Astrocyte (in vitro differentiated cells and primary cell): ENCODE results near the gene NPR1. TPM values are rescaled to one million over a fixed set of nuclear protein-coding genes. Genes with fewer than 3 reads are reported as not detected.
A peak's percentile ranks its signal among the peaks of the same experiment; 100 is the strongest.

Experiments
- DNase-seq: peaks from one replicate; pipeline ENCODE4 v3.0.0-alpha.2; 2010; ENCODE audit warnings: low read depth
- FAIRE-seq: peaks from 2 replicates; lab custom pipeline; 2011; peaks lifted over from hg19 to GRCh38; lab: Jason Lieb, UNC
- H2AFZ ChIP-seq: 2 replicates; pipeline ENCODE4 v1.6.0; 2012; ENCODE audit warnings: low read depth, low read length, inconsistent platforms
- H3K27ac ChIP-seq: 2 replicates; pipeline ENCODE4 v1.5.1; 2011; ENCODE audit warnings: low read depth, low read length, inconsistent platforms
- H3K27me3 ChIP-seq: 2 replicates; pipeline ENCODE4 v1.6.0; 2011; ENCODE audit warnings: low read length, inconsistent platforms; ENCODE audit not compliant: insufficient read depth
- H3K36me3 ChIP-seq: 2 replicates; pipeline ENCODE4 v1.5.1; 2011; ENCODE audit warnings: low read length, inconsistent platforms; ENCODE audit not compliant: insufficient read depth
- H3K4me1 ChIP-seq: 2 replicates; pipeline ENCODE4 v1.5.1; 2011; ENCODE audit warnings: low read length, inconsistent platforms; ENCODE audit not compliant: insufficient read depth
- H3K4me2 ChIP-seq: 2 replicates; pipeline ENCODE4 v1.6.0; 2012; ENCODE audit warnings: low read length, inconsistent platforms
- H3K4me3 ChIP-seq: 2 replicates; pipeline ENCODE4 v1.5.1; 2011; ENCODE audit warnings: low read depth, mild to moderate bottlenecking, low read length, inconsistent platforms; ENCODE audit not compliant: insufficient read depth
- H3K79me2 ChIP-seq: 2 replicates; pipeline ENCODE4 v1.6.0; 2012; ENCODE audit warnings: mild to moderate bottlenecking, low read length, inconsistent platforms; ENCODE audit not compliant: insufficient read depth
- H3K9ac ChIP-seq: 2 replicates; pipeline ENCODE4 v1.6.0; 2012; ENCODE audit warnings: mild to moderate bottlenecking, low read length, inconsistent platforms
- H3K9me3 ChIP-seq: 2 replicates; pipeline ENCODE4 v1.5.1; 2012; ENCODE audit warnings: low read depth, mild to moderate bottlenecking, low read length, inconsistent platforms; ENCODE audit not compliant: insufficient read depth
- H4K20me1 ChIP-seq: 2 replicates; pipeline ENCODE4 v1.6.0; 2012; ENCODE audit warnings: low read length, inconsistent platforms; ENCODE audit not compliant: insufficient read depth
- H3K27ac Mint-ChIP-seq: one replicate; pipeline ENCODE4 v1.8.0; 2021; ENCODE audit warnings: mild to moderate bottlenecking, mixed read lengths; ENCODE audit not compliant: unreplicated experiment
- H3K27me3 Mint-ChIP-seq: one replicate; pipeline ENCODE4 v1.8.0; 2021; ENCODE audit warnings: low read depth, mixed read lengths; ENCODE audit not compliant: unreplicated experiment
- H3K36me3 Mint-ChIP-seq: one replicate; pipeline ENCODE4 v1.8.0; 2021; ENCODE audit warnings: low read depth, mixed read lengths; ENCODE audit not compliant: unreplicated experiment
- H3K4me1 Mint-ChIP-seq: one replicate; pipeline ENCODE4 v1.8.0; 2021; ENCODE audit warnings: low read depth, mixed read lengths; ENCODE audit not compliant: unreplicated experiment
- H3K4me3 Mint-ChIP-seq: one replicate; pipeline ENCODE4 v1.8.0; 2021; ENCODE audit warnings: mild to moderate bottlenecking, moderate library complexity, mixed read lengths; ENCODE audit not compliant: unreplicated experiment
- H3K9me3 Mint-ChIP-seq: one replicate; pipeline ENCODE4 v1.8.0; 2021; ENCODE audit warnings: mild to moderate bottlenecking, mixed read lengths; ENCODE audit not compliant: unreplicated experiment
- EZH2 ChIP-seq: IDR thresholded peaks from 2 replicates; pipeline ENCODE4 v1.6.1; 2012; ENCODE audit warnings: mild to moderate bottlenecking, low read length, inconsistent platforms; ENCODE audit not compliant: insufficient read depth
- total RNA-seq: library from RNA; stranded (reverse); gene quantifications from 2 replicates; pipeline ENCODE4 v1.2.1, GENCODE V29; 2021
- TF ChIP-seq, protein P1 (sequence below): IDR thresholded peaks from 2 replicates; pipeline ENCODE4 v1.5.1; 2011; ENCODE audit warnings: low read depth, mild to moderate bottlenecking, inconsistent platforms, low read length, moderate library complexity; ENCODE audit not compliant: insufficient read depth

Gene NPR1
- total RNA-seq, 1 donor from 2014 or later, result 0.11 TPM

DNA sequence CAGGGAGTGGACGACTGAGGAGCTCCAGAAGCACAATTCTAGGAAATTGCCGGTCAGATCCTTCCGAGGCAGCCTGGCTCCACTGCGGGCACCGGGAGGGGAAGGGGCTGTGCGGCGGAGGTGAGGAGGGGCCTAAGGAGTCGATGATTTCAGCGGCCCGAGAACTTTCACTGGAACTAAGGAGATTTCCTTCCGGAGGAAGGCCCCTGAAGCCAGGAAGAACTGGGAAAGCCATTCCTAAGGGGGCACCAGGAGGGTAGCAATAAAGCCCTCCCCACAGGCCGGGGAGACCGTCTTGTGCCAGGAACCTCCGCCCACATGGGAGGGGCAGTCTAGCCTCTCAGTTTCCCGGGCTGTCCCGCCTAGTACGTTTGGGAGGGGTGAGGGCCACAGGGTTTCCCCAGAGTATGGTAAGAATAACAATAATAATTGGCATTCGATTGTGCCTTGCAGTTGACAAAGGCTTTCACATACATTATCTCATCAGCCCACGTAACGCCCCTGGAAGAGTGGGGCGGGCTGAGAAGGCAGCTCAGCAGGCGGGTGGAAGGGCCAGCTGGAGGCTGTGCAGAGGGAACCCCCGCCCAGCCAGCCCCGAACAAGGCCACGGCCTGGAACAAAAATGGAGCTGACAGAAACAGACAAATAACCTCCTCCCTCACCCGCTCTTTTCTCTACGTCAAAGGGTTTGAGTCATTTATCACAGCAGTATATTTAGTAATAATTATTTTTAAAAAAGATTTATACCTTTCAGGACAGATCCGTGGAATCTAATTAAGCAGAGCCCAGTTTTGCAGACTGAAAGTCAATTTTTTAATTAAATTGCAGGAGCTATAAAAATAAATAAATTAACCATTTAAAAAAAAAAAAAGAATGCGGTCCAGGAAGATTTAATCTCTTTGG is 19.8 kb downstream of the NPR1 start:
- Mint-ChIP-seq H3K27me3 (peaks cover 3% of the 10 kb centered on the region), H3K4me1 (peaks cover 16% of the 10 kb centered on the region), H3K4me3 (no peak overlapping the region), H3K36me3 (no peaks in the 10 kb centered on the region), H3K27ac (peak overlapping the region; percentile 55), H3K9me3 (no peaks in the 10 kb centered on the region)
- Histone ChIP-seq H3K9ac (no peak overlapping the region), H3K4me1 (peaks cover 6% of the 10 kb centered on the region), H2AFZ (peak overlapping the region; percentile 88), H3K27me3 (no peaks in the 10 kb centered on the region), H4K20me1 (no peaks in the 10 kb centered on the region), H3K4me3 (no peak overlapping the region), H3K4me2 (peak overlapping the region; percentile 30), H3K9me3 (no peaks in the 10 kb centered on the region), H3K36me3 (no peaks in the 10 kb centered on the region), H3K27ac (no peak overlapping the region), H3K79me2 (no peaks in the 10 kb centered on the region)
- FAIRE-seq (no peak), DNase-seq (peak; percentile 40)
- no peak for TF ChIP-seq EZH2
- TF ChIP-seq, protein P1, sequence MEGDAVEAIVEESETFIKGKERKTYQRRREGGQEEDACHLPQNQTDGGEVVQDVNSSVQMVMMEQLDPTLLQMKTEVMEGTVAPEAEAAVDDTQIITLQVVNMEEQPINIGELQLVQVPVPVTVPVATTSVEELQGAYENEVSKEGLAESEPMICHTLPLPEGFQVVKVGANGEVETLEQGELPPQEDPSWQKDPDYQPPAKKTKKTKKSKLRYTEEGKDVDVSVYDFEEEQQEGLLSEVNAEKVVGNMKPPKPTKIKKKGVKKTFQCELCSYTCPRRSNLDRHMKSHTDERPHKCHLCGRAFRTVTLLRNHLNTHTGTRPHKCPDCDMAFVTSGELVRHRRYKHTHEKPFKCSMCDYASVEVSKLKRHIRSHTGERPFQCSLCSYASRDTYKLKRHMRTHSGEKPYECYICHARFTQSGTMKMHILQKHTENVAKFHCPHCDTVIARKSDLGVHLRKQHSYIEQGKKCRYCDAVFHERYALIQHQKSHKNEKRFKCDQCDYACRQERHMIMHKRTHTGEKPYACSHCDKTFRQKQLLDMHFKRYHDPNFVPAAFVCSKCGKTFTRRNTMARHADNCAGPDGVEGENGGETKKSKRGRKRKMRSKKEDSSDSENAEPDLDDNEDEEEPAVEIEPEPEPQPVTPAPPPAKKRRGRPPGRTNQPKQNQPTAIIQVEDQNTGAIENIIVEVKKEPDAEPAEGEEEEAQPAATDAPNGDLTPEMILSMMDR, result no peak

DNA sequence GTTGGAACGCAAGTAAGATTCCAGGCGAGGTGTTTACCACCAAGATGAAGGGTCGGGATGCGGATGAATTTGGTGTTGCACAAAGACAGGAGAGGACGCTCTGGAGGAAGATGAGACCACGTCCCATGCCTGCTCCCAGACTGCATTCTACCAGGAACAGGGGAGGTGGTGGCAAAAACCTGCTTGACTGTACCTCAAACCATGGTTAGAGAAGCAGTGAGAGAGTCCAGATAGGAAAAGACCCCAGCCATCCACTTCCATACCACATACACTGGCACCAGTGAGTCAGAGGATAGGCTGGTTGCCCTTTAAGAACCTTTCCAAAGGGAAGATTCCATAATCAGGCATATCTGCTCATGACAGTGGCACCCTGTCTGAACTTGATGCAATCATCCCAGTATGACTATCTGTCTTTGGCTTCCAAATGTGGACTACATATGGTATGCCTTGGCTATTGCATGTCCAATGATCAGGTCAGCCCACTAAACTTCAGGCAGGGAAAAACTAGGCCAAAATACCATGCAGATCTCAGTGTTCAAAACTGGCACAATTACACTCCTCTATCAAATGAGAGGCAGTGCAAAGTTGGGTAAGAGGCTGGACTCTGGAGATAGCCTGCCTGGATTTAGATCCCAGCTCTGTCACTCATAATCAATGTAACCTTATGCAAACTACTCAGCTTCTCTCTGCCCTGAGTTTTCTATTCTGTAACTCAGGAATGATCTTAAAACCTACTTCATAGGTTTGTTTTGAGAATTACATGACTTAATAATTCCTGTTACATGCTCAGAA is 20.6 kb downstream of the NPR1 start:
- no peaks in the 10 kb centered on the region for H3K36me3 Mint-ChIP-seq
- Histone ChIP-seq H4K20me1 (no peaks in the 10 kb centered on the region), H3K27ac (no peak overlapping the region), H3K9ac (no peak overlapping the region), H3K79me2 (no peaks in the 10 kb centered on the region), H3K27me3 (no peaks in the 10 kb centered on the region), H3K4me2 (no peak overlapping the region), H2AFZ (no peak overlapping the region), H3K4me3 (no peak overlapping the region), H3K36me3 (no peaks in the 10 kb centered on the region), H3K9me3 (no peaks in the 10 kb centered on the region), H3K4me1 (peaks cover 6% of the 10 kb centered on the region)
- no peak for TF ChIP-seq EZH2
- TF ChIP-seq, protein P1, result no peak
- no peak overlapping the region for H3K4me3 Mint-ChIP-seq
- FAIRE-seq (no peak), DNase-seq (no peak)
- no peaks in the 10 kb centered on the region for H3K9me3 Mint-ChIP-seq
- peaks cover 16% of the 10 kb centered on the region for H3K4me1 Mint-ChIP-seq
- no peaks in the 10 kb centered on the region for H3K27me3 Mint-ChIP-seq
- H3K27ac Mint-ChIP-seq, result no peak overlapping the region
